ENCODE data around the gene PDZRN3.

- TF ChIP-seq CTCF (conservative IDR thresholded peaks at IDR 0.05; ENCODE audit: low read depth in 2 of 2) = no peak
- TF ChIP-seq, protein P1, sequence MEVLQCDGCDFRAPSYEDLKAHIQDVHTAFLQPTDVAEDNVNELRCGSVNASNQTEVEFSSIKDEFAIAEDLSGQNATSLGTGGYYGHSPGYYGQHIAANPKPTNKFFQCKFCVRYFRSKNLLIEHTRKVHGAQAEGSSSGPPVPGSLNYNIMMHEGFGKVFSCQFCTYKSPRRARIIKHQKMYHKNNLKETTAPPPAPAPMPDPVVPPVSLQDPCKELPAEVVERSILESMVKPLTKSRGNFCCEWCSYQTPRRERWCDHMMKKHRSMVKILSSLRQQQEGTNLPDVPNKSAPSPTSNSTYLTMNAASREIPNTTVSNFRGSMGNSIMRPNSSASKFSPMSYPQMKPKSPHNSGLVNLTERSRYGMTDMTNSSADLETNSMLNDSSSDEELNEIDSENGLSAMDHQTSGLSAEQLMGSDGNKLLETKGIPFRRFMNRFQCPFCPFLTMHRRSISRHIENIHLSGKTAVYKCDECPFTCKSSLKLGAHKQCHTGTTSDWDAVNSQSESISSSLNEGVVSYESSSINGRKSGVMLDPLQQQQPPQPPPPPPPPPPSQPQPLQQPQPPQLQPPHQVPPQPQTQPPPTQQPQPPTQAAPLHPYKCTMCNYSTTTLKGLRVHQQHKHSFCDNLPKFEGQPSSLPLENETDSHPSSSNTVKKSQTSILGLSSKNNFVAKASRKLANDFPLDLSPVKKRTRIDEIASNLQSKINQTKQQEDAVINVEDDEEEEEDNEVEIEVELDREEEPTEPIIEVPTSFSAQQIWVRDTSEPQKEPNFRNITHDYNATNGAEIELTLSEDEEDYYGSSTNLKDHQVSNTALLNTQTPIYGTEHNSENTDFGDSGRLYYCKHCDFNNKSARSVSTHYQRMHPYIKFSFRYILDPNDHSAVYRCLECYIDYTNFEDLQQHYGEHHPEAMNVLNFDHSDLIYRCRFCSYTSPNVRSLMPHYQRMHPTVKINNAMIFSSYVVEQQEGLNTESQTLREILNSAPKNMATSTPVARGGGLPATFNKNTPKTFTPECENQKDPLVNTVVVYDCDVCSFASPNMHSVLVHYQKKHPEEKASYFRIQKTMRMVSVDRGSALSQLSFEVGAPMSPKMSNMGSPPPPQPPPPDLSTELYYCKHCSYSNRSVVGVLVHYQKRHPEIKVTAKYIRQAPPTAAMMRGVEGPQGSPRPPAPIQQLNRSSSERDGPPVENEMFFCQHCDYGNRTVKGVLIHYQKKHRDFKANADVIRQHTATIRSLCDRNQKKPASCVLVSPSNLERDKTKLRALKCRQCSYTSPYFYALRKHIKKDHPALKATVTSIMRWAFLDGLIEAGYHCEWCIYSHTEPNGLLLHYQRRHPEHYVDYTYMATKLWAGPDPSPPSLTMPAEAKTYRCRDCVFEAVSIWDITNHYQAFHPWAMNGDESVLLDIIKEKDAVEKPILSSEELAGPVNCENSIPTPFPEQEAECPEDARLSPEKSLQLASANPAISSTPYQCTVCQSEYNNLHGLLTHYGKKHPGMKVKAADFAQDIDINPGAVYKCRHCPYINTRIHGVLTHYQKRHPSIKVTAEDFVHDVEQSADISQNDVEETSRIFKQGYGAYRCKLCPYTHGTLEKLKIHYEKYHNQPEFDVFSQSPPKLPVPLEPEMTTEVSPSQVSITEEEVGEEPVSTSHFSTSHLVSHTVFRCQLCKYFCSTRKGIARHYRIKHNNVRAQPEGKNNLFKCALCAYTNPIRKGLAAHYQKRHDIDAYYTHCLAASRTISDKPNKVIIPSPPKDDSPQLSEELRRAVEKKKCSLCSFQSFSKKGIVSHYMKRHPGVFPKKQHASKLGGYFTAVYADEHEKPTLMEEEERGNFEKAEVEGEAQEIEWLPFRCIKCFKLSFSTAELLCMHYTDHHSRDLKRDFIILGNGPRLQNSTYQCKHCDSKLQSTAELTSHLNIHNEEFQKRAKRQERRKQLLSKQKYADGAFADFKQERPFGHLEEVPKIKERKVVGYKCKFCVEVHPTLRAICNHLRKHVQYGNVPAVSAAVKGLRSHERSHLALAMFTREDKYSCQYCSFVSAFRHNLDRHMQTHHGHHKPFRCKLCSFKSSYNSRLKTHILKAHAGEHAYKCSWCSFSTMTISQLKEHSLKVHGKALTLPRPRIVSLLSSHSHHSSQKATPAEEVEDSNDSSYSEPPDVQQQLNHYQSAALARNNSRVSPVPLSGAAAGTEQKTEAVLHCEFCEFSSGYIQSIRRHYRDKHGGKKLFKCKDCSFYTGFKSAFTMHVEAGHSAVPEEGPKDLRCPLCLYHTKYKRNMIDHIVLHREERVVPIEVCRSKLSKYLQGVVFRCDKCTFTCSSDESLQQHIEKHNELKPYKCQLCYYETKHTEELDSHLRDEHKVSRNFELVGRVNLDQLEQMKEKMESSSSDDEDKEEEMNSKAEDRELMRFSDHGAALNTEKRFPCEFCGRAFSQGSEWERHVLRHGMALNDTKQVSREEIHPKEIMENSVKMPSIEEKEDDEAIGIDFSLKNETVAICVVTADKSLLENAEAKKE (CRISPR knock-in tag; IDR thresholded peaks at IDR 0.05) = no peak
- TF ChIP-seq EZH2phosphoT487 (IDR thresholded peaks at IDR 0.05; ENCODE audit: unreplicated experiment) = no peak
- no peak for TF ChIP-seq POLR2AphosphoS5 (IDR thresholded peaks at IDR 0.05; ENCODE audit: low read depth)
- TF ChIP-seq EZH2 (IDR thresholded peaks at IDR 0.05; ENCODE audit: low read depth, unreplicated experiment) = no peak
- TF ChIP-seq, protein P2, sequence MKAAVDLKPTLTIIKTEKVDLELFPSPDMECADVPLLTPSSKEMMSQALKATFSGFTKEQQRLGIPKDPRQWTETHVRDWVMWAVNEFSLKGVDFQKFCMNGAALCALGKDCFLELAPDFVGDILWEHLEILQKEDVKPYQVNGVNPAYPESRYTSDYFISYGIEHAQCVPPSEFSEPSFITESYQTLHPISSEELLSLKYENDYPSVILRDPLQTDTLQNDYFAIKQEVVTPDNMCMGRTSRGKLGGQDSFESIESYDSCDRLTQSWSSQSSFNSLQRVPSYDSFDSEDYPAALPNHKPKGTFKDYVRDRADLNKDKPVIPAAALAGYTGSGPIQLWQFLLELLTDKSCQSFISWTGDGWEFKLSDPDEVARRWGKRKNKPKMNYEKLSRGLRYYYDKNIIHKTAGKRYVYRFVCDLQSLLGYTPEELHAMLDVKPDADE (IDR thresholded peaks at IDR 0.05) = no peak
- no peak for TF ChIP-seq CREB1 (CRISPR knock-in tag; IDR thresholded peaks at IDR 0.05; ENCODE audit: low read depth)
- TF ChIP-seq, protein P3, sequence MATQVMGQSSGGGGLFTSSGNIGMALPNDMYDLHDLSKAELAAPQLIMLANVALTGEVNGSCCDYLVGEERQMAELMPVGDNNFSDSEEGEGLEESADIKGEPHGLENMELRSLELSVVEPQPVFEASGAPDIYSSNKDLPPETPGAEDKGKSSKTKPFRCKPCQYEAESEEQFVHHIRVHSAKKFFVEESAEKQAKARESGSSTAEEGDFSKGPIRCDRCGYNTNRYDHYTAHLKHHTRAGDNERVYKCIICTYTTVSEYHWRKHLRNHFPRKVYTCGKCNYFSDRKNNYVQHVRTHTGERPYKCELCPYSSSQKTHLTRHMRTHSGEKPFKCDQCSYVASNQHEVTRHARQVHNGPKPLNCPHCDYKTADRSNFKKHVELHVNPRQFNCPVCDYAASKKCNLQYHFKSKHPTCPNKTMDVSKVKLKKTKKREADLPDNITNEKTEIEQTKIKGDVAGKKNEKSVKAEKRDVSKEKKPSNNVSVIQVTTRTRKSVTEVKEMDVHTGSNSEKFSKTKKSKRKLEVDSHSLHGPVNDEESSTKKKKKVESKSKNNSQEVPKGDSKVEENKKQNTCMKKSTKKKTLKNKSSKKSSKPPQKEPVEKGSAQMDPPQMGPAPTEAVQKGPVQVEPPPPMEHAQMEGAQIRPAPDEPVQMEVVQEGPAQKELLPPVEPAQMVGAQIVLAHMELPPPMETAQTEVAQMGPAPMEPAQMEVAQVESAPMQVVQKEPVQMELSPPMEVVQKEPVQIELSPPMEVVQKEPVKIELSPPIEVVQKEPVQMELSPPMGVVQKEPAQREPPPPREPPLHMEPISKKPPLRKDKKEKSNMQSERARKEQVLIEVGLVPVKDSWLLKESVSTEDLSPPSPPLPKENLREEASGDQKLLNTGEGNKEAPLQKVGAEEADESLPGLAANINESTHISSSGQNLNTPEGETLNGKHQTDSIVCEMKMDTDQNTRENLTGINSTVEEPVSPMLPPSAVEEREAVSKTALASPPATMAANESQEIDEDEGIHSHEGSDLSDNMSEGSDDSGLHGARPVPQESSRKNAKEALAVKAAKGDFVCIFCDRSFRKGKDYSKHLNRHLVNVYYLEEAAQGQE (IDR thresholded peaks at IDR 0.05; ENCODE audit: unreplicated experiment) = no peak
- TF ChIP-seq STAT1 (IDR thresholded peaks at IDR 0.05; ENCODE audit: unreplicated experiment) = no peak
Measured at GRCh38 chr3:73504852-73505251, 119.9 kb downstream of the PDZRN3 start.
